ENCODE measurements around the gene ACTA1. TPM values are rescaled to one million over a fixed set of nuclear protein-coding genes. Genes with fewer than 3 reads are reported as not detected.

The ACTA1 gene
- total RNA-seq, 1 donor, result not detected

DNA sequence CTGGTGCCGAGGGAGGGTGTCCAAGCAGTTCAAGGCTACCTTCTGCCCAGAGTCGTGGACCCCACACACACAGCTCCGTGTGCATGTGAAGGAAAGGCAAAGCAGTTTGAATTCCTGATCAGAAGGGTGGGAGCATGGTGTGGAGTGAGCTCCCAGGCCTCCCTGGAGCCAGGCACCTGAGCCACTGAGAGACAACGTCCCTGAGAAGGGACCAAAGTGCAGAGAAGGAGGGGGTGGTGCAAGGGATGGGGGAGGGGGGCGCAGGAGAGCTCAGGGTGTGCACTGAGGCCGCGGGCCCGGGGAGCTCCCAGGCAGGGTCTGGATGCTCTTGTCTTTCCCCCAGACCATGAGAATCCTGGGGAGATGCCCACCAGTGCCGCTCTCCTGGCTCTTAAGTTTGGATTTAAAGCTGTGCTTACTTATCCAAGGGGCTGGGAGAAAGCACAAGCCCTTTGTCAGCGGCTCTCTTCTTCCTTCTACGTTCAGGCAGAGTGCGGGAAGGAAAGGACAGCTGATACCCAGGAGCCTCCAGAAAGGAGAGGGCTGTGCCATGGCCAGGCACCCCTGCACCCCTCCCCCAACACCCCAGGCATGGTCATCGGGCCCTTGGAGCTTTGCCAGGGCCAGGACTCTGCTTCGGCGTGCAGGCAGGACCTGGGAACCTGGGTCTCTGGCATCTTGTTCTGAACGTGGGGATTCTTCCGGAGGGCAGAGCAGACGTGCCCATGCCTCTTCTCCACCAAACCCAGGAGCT, 24.1 kb downstream of the ACTA1 start:
- no peaks in the 10 kb centered on the region for H3K79me2 ChIP-seq (ENCODE audit: insufficient read depth, low read length)
- H3K4me3 ChIP-seq (ENCODE audit: insufficient read depth, low read length), result no peak overlapping the region
- H3K4me1 ChIP-seq (ENCODE audit: insufficient read depth, low read length), result peaks cover 6% of the 10 kb centered on the region
- TF ChIP-seq, protein P1, sequence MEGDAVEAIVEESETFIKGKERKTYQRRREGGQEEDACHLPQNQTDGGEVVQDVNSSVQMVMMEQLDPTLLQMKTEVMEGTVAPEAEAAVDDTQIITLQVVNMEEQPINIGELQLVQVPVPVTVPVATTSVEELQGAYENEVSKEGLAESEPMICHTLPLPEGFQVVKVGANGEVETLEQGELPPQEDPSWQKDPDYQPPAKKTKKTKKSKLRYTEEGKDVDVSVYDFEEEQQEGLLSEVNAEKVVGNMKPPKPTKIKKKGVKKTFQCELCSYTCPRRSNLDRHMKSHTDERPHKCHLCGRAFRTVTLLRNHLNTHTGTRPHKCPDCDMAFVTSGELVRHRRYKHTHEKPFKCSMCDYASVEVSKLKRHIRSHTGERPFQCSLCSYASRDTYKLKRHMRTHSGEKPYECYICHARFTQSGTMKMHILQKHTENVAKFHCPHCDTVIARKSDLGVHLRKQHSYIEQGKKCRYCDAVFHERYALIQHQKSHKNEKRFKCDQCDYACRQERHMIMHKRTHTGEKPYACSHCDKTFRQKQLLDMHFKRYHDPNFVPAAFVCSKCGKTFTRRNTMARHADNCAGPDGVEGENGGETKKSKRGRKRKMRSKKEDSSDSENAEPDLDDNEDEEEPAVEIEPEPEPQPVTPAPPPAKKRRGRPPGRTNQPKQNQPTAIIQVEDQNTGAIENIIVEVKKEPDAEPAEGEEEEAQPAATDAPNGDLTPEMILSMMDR (IDR thresholded peaks at IDR 0.05; ENCODE audit: extremely low read depth, low read depth, low read length), result no peak
- no peak overlapping the region for H3K27ac ChIP-seq (ENCODE audit: low read depth, low read length)
- H3K4me2 ChIP-seq (ENCODE audit: insufficient read depth, low read length), result no peak overlapping the region
- H4K20me1 ChIP-seq (ENCODE audit: insufficient read depth, low read length), result no peaks in the 10 kb centered on the region
- no peaks in the 10 kb centered on the region for H3K9me3 ChIP-seq (ENCODE audit: low read depth, low read length)
- no peaks in the 10 kb centered on the region for H3K36me3 ChIP-seq (ENCODE audit: insufficient read depth, low read length)
- H3K27me3 ChIP-seq (ENCODE audit: insufficient read depth, low read length), result peaks cover 36% of the 10 kb centered on the region
- peak; percentile 52 for DNase-seq (ENCODE audit: insufficient read length, low spot score, missing footprints)
- H2AFZ ChIP-seq (ENCODE audit: low read length), result no peak overlapping the region

DNA sequence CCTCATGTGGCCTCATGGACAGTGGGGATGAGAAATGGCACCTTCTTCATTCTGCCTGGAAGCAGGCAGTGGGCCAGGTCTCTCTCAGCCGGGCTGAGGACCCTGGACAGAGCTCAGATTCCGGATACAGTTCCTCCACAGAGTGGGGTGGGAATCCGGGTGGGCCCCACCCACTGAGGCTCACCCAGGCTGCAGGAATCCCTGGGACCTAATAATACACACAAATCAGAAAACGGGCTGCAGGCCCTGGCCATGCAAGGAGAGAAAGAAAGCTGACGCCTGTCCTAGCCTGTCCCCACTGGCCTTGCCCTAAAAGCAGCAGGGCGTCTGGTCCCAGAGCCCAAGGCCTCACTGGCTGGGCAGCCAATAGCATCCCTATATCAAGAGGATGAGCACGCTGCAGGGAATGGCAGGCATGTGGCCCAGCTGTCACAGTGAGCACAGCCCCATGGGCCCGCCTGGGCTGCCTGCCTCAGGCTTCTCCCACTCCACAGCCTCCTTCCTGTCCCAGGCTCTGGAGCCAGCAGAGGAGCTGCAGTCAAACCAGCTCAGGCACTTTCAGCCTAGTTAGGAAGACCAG, 25.3 kb downstream of the ACTA1 start:
- peak; percentile 80 for DNase-seq (ENCODE audit: insufficient read length, low spot score, missing footprints)

DNA sequence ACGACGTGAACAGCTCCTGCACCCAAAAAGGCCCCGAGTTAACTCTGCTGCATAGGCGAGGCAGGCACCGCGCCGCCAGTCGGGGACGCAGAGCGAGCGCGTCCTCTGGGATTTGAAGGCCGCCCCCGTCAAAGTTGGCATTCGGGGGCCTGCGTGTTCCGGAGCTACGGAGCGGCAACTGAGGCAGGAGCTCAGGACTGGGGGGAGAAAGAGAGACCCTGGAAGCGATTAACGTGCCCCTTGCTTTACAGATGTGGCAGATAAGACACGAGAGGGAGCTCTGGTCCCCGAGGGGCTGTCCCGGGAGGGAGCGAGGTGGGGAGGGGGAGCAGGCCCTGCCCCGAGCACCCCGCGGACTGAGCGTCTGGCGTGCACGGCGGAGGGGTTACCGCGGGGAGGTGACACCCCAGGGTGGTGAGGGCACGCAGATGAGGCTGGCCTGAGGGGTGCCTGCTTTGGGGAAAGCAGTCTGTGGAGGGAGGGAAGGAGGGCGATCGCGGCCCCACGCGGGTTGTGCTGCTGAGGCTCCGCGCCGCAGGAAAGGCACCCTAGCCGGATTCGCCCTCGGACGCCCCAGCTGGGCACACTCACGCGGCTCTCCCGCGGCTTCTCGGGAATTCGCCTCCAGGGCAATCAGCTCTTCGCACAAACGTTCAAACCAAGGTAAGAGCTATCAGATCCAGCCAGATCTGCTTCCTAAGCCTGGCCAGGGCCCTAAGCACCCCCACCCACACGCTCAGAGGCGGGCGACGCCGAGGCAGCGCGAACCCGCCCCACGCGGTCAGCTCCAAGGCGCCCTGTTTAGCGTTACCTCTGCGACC, 26.5 kb downstream of the ACTA1 start:
- Histone ChIP-seq H3K79me2 (ENCODE audit: insufficient read depth, low read length) (no peaks in the 10 kb centered on the region), H2AFZ (ENCODE audit: low read length) (no peak overlapping the region), H3K4me1 (ENCODE audit: insufficient read depth, low read length) (peaks cover 6% of the 10 kb centered on the region), H3K4me3 (ENCODE audit: insufficient read depth, low read length) (peak overlapping the region; percentile 48), H3K27me3 (ENCODE audit: insufficient read depth, low read length) (peaks cover 39% of the 10 kb centered on the region), H4K20me1 (ENCODE audit: insufficient read depth, low read length) (no peaks in the 10 kb centered on the region), H3K4me2 (ENCODE audit: insufficient read depth, low read length) (peak overlapping the region; percentile 61), H3K9me3 (ENCODE audit: low read depth, low read length) (no peaks in the 10 kb centered on the region), H3K36me3 (ENCODE audit: insufficient read depth, low read length) (no peaks in the 10 kb centered on the region), H3K27ac (ENCODE audit: low read depth, low read length) (no peak overlapping the region)
- DNase-seq (ENCODE audit: insufficient read length, low spot score, missing footprints), result peak; percentile 70
- TF ChIP-seq, protein P1 (IDR thresholded peaks at IDR 0.05; ENCODE audit: extremely low read depth, low read depth, low read length), result no peak

More for the DNA sequence above, 25.3 kb downstream of the ACTA1 start:
- Histone ChIP-seq H3K27ac (ENCODE audit: low read depth, low read length) (no peak overlapping the region), H3K9me3 (ENCODE audit: low read depth, low read length) (no peaks in the 10 kb centered on the region), H3K79me2 (ENCODE audit: insufficient read depth, low read length) (no peaks in the 10 kb centered on the region), H3K4me3 (ENCODE audit: insufficient read depth, low read length) (no peak overlapping the region), H3K4me2 (ENCODE audit: insufficient read depth, low read length) (no peak overlapping the region), H4K20me1 (ENCODE audit: insufficient read depth, low read length) (no peaks in the 10 kb centered on the region), H3K27me3 (ENCODE audit: insufficient read depth, low read length) (peaks cover 38% of the 10 kb centered on the region), H3K36me3 (ENCODE audit: insufficient read depth, low read length) (no peaks in the 10 kb centered on the region), H3K4me1 (ENCODE audit: insufficient read depth, low read length) (peaks cover 6% of the 10 kb centered on the region), H2AFZ (ENCODE audit: low read length) (no peak overlapping the region)
- TF ChIP-seq, protein P1 (IDR thresholded peaks at IDR 0.05; ENCODE audit: extremely low read depth, low read depth, low read length), result no peak
